NCI-H1694 treated with DMSO at 0.1 percent for 48 hours (cell line): ENCODE results near the gene PRDM12.
"Not testable (repeated sequence)": the region's sequence is repeated elsewhere in the genome, so short reads cannot be mapped to it uniquely, and the experiment has no call there.

Source experiments
- DNase-seq: peaks from one replicate; lab custom pipeline; 2025; lab: John Stamatoyannopoulos, UW

The PRDM12 gene

GRCh38 chr9:130665431-130666392 lies 1.3 kb downstream of the PRDM12 start:
- DNase-seq = no peak

DNA sequence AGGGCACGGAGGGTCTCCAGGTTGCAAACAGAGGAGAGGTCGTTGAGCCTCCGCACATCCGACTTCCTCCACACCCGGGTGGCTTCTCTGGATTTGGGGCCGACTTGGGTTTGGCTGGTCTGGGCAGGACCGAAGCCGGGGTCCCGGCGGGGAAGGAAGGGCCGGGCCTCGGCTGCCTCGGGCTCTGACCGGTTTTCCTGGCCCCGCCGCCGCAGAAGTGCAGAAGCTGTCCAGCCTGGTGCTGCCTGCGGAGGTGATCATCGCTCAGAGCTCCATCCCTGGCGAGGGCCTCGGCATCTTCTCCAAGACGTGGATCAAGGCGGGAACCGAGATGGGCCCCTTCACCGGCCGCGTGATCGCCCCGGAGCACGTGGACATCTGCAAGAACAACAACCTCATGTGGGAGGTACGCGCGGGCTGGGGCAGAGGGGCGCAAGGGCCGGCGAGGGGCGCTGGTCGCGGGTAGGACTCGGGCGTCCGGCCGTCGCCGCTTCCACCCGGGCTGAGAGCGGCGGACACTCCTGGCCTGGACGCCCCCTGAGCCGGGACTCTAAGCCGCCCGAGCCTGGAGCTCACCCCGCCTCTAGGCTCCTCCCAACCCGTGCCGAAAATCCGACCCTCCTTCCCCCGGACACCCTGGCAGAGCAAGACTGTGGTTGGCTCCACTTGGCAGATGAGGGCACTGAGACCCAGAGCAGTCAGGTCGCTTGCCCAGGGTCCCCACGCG lies 2.2 kb downstream of the PRDM12 start:
- DNase-seq = no peak

GRCh38 chr9:130667120-130667435 lies 2.7 kb downstream of the PRDM12 start:
- DNase-seq = no peak

- no peak for DNase-seq
Observed at GRCh38 chr9:130668196-130668595, 3.8 kb downstream of the PRDM12 start.

- no peak for DNase-seq
Observed at GRCh38 chr9:130668659-130669058, 4.3 kb downstream of the PRDM12 start.

GRCh38 chr9:130669965-130670364 lies 5.6 kb downstream of the PRDM12 start:
- DNase-seq = no peak

- DNase-seq = no peak
Observed at GRCh38 chr9:130670644-130671043, 6.2 kb downstream of the PRDM12 start.

DNA sequence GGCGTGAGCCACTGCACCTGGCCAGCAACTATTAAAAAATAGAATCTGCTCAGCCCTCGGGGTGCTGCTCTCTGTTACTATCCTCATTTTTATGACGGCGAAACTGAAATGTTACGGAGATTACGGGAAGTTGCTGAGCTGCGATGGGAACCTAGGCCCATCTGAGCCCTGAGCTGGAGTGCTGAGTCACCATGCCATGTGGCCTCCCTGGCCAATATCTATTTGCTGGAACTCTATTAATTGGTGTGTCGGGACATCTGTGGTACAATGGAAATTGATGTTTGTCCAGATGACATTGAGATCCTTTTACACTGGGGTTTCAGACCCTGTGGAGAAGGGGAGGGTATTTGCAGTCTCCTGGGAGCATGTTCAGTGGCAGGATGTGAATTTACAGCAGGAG lies 8.1 kb downstream of the PRDM12 start:
- no peak for DNase-seq

DNA sequence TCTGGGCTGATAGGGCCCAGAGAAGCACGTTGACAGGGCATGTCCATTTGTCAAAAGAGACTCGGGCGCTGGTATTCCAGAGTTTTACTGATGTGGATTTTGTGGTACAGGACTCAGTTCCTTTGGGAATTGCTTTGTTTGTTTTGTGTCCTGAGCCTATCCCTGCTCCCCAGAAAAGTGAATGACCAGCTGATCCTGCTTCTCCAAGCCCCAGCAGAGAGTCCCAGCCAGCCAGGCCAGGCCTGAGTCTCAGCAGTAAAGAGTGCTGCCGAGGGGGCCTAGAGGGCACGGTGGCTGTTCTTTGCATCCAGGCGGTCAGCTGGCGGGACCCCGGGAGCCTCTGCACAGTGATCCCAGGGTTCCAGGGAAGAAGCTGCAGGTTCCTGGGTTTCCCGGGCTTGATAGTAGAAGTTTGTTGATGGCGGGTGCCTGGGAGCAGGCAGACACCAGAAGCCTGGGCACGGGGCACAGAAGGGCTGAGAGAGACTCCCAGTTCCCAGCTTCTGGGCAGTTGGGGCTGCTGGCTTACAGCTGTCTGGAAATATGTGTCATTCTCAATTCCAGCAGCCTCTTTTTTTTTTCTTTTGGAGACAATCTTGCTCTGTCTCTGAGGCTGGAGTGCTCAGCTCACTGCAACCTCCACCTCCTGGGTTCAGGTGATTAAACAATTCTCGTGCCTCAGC lies 8.7 kb downstream of the PRDM12 start:
- DNase-seq = no peak

DNA sequence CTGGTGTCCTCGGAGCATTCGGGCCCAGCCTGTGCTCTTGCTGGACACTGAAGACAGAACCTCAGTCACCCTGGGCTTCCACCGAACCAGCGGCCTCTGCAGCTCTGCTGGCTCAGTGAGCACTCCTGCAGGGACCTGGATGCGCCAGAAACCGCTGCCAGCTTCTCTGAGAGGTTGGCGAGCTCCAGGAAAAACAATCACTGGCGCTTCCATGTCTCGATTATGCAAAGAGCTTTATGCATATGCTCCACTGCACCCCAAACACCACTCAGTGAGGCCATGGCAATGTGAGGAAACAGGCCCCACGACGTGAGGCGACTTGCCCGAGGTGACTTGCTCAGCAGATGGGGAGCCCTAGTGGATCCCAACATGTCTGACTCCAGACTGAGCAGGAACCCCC lies 11.0 kb downstream of the PRDM12 start:
- peak; percentile 41 for DNase-seq

DNA sequence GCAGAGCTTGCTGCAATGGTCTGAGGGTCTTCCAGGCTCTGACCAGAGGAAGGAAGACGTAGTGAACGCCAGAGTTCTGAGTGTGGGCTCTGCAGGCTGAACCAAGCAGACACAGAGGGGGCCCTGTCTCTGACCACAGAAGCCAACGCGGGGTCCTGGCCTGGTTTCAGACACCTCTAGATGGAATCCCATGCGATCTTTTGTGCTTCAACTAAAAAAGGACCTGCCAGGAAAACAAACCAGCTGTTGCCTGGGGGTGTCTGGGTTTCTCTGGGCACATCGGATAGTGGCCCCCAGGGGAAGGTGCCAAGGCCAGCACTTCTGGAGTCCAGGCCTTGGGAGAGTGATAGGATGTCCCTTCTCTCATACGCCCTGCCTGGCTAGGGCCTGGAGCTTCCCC lies 12.9 kb downstream of the PRDM12 start:
- DNase-seq = no peak

GRCh38 chr9:130680836-130681768 lies 16.7 kb downstream of the PRDM12 start:
- no peak for DNase-seq

DNA sequence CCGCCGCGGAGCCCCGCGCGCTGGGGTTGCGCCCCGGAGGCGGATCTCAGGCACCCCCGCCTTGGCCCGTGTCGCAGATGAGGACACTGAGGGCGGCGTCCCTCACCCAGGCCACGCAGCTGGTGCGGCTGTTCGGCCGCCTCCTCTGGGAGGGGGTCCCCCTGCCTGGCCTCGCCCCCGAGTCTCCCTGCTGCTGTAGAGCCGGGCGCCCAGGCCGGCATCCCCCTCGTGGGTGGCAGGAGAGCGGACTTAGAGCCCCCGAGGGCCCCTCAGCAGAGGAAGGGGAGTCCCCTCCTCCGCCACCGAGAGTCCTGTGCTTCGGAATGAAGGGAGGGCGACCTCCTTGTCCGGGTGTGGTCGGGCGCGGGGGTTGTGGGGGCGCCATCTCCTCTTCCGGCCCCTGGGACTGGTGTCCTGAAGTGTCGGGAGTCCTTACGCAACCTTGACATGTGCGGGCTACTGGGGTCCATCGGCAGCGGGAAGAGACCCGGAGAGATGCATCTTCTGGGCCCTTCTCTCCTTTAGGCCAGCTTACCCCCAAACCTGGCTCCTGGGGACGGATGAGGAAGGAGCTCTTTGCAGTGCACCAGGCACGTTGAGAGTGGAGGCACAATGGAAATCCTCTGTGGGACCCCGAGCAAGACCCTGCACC lies 17.5 kb downstream of the PRDM12 start:
- DNase-seq = no peak

DNA sequence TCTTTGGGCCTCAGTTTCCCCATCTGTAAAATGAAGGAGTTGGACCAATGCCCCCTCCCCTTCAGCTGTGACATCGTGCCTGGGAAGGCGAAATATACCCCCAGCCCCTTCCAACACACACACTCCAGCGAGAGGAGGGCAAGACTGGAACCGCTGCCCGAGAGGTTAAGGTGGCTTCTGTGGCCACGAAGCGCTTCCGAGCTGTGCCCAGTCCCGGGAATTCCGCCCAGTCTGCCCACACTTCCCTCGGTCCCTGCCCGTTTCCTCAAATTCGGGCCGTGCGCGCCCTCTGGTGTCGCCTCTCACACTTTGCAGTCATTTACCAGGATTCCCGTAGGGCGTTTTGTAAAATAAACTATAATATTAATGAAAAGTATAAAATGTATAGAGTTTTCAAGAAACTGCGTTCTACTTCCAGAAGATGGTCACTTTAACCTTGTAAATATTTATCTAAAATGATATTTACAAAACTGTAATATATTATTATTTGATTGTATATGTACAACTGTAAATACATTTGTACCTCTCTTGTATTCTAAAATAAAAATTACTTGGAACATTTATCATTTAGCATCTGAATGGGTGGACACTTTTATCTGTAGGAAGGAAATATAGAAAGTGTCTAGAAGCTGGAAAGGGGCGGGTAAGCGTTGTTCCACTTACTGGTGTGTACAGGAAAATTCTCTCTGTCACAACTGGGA lies 18.2 kb downstream of the PRDM12 start:
- peak; percentile 21 for DNase-seq

DNA sequence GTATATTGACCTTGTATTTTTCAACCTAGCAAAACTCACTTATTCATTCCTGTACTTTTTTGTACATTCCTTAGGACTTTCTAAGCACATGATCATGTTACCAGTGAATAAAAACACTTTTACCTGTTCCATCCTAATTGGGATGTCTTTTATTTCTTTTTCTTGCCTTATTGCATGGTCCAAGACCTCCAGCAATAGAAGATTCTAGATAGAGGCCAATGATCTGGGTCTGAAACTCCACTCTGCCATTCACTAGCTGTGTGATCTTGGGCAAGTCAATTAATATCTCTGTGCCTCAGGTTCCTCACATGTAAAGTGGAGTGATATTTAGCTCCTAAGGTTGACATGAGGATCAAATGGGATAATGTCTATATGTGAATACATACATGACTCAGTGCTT lies 20.7 kb downstream of the PRDM12 start:
- no peak for DNase-seq

GRCh38 chr9:130685945-130686344 lies 21.6 kb downstream of the PRDM12 start:
- not testable (repeated sequence) for DNase-seq

- no peak for DNase-seq
Observed at GRCh38 chr9:130687615-130688014, 23.2 kb downstream of the PRDM12 start.

- DNase-seq = no peak
Observed at GRCh38 chr9:130688072-130688471, 23.7 kb downstream of the PRDM12 start.

DNA sequence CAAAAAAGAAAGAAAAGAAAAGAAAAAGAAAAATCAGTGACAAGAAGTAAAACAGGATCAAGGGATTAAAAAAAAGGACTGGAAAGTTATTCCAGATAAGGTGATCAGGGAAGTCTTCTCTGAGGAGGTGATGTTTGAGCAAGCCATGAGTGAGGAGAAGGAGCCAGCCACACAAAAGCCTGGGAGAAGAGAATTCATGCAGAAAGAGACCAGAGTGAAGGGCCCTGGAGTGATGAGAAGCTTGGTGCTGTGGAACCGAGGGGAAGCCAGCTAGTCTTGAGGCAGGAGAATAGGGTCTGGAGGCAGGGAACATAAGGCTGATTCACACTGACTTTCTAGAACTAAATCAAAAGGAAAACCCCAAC lies 25.2 kb downstream of the PRDM12 start:
- no peak for DNase-seq

- DNase-seq = no peak
Observed at GRCh38 chr9:130689937-130690700, 25.7 kb downstream of the PRDM12 start.
